GM19023 (cell line): ENCODE results near the gene EFNA1.

Experiments used
- ATAC-seq: cut with Tn5 transposase; IDR thresholded peaks from one replicate; pipeline ENCODE4 v1.9.1; 2021; ENCODE audit warnings: mild to moderate bottlenecking, moderate library complexity; ENCODE audit not compliant: unreplicated experiment

EFNA1 gene

DNA sequence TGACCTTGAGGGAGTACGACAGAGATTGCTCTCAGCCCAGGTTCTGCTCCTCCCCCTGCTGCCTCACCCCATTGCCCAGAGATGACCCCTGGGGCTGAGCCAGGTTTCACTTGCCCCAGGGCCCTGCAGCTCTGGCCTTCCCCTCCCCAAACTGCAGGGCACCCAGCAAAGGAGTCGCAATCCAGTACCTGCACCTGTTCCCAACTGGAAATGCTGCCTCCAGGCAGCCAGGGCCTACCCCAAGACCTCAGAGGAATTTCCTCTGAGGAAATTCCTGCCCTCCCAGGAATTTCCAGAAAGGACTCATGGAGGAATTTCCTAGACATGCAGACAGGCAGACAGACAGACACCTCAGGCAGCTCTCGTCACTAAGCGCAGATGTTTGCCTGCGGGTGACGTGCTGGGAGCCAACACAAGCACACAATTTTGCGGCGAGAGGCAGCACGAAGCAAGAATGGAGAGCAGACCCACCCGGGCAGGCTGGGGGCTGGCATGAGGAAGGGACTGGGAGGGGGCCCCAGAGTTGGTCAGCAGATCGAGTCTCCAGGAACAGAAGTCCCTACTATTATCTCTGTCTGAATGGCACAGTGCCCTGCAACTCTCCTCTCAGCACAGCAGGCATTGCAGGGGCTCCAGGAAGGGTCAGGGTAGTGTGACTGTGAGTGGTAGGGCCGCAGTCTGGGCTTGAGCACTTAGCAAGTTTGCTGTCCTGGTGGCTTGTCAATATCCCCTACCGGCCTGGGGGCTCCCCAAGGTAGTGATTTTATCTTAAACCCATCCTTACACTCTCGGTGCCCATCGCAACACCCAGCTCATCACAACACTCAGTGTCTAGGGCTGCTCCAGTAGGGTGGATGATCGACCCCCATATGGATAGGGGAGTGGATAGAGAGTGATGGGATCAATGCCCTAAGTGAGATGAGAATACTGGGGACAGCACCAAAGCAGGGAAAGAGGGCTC, 2.9 kb upstream of the EFNA1 start:
- ATAC-seq = no peak

- no peak for ATAC-seq
These were observed 2.1 kb upstream of the EFNA1 start for GRCh38 chr1:155125511-155125945.

- no peak for ATAC-seq
These were observed 1.6 kb upstream of the EFNA1 start for GRCh38 chr1:155125946-155126555.

DNA sequence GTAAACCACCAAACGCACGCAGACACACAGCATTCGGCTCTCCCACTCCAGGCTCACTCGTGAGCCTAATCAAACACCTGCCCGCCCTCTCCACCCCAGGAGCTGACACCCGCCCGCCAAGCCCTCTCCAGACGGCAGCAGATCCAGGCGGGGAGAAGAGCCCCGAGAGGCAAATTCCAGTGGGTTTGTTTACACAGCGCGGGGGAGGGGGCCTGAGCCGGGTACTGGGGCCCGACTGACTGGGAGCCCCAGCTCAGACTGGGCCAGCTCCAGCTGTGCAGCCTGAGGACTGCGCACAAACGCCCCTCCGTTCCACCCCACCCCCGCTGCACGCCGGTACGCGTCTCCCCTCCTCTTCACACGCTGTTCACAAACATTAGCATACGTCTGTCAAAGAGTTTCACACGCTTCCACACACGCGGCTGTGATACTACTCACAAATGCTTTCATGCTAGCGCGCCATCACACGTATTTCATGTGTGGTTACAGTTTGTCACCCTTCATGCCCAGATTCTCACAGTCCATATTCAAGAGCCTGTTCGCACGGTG, 1.0 kb upstream of the EFNA1 start:
- no peak for ATAC-seq

DNA sequence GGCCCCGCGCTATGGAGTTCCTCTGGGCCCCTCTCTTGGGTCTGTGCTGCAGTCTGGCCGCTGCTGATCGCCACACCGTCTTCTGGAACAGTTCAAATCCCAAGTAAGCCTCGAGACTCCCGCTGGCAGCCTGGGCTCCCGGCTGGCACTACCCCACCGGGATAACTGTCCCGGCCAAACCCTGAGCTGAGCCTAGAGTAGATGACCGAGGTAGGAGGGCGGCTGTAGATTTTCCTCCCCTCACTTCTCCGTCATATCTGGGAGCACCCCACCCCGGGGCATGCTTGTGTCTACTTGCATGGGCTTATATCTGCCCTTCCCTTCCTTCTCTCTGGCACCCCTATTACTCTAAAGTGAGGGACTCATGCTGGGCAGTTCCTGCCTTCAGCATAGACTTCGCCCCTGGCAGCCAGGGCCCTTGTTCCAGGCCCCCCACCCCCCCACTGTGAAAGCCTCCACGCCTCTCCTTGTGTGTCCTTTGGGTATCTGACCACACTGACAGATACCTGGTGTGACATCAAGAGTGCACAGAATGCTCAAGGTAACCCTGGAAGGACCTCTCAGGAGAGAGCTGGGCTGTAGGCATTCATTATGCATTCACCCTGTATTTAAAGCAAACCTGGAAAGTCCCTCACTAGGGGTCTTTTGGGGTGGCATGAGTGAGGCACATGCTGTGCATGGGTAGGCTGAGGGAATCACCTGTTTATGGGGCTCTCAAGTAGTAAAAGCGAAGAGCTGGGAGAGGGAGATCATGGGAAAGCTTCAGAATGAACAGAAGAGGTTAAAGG, 485 bp downstream of the EFNA1 start:
- no peak for ATAC-seq

- ATAC-seq = no peak
These were observed 1.2 kb downstream of the EFNA1 start for GRCh38 chr1:155128755-155129473.

DNA sequence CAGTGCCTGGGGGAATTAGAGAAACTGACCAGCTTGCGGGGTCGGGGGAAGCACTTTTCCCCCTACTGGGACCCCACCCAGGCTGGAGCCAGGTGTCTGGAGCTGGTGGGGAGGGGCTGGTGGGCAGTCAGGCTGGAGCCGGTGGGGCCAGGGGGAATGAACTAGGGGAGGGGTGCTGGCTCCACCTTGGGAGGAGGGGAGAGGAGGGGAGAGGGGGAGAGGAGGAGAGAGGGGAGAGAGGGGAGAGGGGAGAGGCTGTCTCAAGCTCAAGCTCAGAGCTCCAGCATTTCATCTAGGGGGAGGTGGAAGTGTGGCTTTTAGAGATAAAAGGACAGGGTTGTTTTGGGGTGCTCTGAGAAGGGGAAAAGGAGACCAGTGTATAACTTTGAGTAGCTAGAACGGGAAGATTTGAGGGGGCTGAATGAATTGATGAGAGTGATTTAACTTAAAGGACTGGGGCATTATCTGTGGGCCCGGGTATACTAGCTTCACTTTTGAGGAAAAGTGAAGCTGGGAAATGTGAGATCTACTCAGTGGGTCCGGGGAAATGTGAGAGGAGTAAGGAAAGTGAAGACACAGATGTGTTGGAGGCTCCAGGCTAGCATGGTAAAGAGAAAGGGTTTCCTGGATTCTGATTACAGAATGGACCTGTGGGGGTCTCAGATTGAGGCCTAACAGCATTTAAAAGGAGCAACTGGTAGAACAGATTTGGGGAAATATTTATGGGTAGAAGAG, 2.8 kb downstream of the EFNA1 start:
- ATAC-seq = no peak

DNA sequence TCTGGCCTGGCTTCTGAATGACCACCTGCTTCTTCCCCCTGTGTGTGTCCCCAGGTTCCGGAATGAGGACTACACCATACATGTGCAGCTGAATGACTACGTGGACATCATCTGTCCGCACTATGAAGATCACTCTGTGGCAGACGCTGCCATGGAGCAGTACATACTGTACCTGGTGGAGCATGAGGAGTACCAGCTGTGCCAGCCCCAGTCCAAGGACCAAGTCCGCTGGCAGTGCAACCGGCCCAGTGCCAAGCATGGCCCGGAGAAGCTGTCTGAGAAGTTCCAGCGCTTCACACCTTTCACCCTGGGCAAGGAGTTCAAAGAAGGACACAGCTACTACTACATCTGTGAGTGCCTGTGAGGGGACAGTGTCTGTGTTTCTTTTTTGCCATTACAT, 3.6 kb downstream of the EFNA1 start:
- ATAC-seq = no peak

DNA sequence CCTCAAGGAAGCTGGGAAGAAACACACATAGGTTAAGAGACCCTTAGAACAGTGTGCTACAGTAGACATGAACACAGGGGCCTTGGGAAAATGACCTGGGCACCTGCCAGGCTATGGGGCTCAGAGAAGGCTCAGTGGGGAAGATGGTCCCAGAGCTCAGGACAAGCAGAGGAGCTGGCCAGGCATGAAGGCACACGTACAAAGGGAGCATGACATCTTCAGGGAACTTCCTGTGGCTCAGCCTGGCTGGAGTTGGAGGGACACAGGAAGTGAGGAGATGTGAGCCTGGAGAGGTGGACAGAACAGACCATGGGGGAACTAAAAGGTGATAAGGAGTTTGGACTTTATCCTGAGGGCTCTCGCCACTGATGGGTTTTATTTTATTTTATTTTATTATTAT, 4.2 kb downstream of the EFNA1 start:
- ATAC-seq = no peak

DNA sequence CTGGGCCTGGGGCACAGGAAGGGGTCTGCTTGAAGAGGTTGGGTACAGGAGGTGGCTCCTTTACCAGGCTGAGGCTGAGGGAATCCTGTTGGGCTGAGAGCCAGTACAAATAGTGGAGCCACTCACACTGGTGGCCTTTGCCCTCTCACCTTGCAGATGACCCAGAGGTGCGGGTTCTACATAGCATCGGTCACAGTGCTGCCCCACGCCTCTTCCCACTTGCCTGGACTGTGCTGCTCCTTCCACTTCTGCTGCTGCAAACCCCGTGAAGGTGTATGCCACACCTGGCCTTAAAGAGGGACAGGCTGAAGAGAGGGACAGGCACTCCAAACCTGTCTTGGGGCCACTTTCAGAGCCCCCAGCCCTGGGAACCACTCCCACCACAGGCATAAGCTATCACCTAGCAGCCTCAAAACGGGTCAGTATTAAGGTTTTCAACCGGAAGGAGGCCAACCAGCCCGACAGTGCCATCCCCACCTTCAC, 6.2 kb downstream of the EFNA1 start:
- no peak for ATAC-seq

DNA sequence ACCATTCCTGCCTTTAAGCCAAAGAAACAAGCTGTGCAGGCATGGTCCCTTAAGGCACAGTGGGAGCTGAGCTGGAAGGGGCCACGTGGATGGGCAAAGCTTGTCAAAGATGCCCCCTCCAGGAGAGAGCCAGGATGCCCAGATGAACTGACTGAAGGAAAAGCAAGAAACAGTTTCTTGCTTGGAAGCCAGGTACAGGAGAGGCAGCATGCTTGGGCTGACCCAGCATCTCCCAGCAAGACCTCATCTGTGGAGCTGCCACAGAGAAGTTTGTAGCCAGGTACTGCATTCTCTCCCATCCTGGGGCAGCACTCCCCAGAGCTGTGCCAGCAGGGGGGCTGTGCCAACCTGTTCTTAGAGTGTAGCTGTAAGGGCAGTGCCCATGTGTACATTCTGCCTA, 6.6 kb downstream of the EFNA1 start:
- ATAC-seq = no peak

DNA sequence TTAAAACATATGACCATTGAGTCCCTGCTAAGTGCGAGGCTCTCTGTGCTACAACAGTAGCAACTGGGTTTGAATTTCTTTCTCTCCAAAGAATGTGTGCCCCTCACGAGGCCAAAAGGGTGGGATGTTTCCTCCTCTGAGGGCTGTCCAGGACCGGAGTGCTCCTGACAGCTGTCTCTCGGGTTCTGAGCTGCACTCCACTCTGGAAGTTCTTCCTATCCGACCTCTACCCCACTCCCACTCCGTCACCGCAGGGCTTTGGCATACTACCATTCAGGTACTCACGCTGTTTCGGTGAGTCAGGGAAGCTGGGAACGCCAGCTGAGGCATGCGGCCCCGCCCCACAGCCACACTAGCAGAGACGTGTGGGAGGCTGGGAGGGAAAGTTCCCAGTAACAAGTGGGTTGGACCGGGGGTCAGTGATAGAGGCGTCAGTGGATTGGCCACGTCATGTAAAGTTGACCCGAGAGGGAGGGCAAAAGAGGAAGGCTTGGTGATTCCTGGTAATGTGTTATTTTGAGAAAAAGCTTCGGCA, 7.3 kb downstream of the EFNA1 start:
- peak; percentile 32 for ATAC-seq

GRCh38 chr1:155135415-155136028, 7.8 kb downstream of the EFNA1 start, which contains the start of gene SLC50A1:
SLC50A1 (plus strand) TSS chr1:155135852; CDS start chr1:155135912, 60 bp downstream.
- peak; percentile 73 for ATAC-seq

- ATAC-seq = no peak
These were observed 9.1 kb downstream of the EFNA1 start for GRCh38 chr1:155136748-155137147.

DNA sequence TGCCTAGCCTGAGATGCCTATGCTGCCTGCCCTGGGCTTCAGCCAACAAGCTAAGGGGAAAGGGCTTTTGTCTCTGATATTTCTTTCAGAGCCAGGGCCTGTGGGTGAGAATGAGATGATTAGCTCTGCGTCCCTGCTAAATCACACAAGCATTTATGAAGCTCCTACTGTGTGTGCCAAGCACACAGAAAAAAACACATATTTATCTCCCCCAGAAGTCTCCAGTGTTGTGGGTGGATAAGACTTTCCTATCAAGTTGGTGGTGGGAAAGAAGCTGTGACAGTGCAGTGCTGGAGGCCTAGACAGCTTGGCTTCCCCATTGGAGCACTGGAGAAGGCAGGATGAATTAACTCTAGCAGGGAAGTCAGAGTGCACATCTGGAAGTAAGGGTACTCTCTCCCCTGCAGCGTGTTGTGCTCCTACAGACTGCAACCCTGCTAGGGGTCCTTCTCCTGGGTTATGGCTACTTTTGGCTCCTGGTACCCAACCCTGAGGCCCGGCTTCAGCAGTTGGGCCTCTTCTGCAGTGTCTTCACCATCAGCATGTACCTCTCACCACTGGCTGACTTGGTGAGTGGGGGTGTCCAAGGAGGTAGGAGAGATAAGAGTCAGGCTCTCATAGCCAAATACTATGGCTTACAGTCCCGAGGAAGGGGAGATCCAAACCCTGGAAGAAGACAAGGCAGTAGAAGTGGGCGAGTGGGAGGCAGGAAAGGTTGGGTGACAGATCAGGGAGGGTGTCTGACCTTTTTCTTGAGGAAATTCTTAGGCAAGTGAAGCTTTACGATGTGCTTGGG, 9.7 kb downstream of the EFNA1 start:
- no peak for ATAC-seq

DNA sequence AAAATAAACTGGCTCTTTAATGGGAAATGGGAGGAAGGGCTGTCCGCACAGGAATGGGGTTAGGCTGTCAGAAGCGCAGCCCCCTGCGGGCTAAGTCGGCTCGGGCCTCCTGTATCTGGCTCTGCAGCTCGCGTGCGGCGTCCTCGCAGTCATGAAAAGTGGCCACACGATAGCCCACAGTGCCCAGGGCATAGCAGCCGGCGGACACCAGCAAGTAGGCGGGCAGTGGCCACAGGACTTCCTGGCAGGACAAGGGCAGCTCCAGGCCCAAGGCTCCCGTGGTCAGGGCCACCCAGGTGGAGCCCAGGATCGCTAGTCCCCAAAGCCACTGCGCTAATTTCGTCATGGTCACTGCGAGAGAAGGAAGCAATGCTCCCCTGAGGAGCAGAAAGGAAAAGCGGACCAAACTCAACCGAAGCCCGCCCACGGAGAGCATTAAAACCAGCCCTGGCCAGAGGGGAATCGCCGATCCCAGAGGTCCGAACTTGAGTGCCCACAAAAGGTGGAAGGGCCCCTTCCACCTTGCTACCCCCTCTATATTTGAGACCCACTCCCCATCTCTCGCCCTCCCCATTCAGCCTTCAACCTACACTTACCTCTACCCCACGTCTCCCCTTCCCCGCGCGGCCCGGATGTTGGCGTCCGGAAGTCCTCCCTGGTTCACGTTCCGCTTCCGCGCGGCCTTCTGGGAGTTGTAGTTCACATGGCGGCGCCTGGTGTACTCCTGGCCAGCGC, 12.4 kb downstream of the EFNA1 start, which contains the start of gene DPM3:
Gene DPM3 (minus strand): TSS at position 637 of the 735 bp plus-strand sequence. CDS start 291 bp downstream, at position 346.
- ATAC-seq = peak; percentile 69

- no peak for ATAC-seq
These were observed 12.9 kb downstream of the EFNA1 start for GRCh38 chr1:155140630-155140953.
